Measurements from ENCODE around the gene MAST3. TPM values are rescaled to one million over a fixed set of nuclear protein-coding genes. Genes with fewer than 3 reads are reported as not detected.
A peak's percentile ranks its signal among the peaks of the same experiment; 100 is the strongest.
"Not testable (repeated sequence)": the region's sequence is repeated elsewhere in the genome, so short reads cannot be mapped to it uniquely, and the experiment has no call there.

The MAST3 gene
- total RNA-seq, 1 donor from 2014 or later = 10.7 TPM

GRCh38 chr19:18085702-18086457 lies 11.7 kb upstream of the MAST3 start:
- Mint-ChIP-seq H3K36me3 (ENCODE audit: insufficient read depth) (no peaks in the 10 kb centered on the region), H3K27me3 (peaks cover 8% of the 10 kb centered on the region), H3K9me3 (ENCODE audit: low read depth) (no peaks in the 10 kb centered on the region), H3K4me3 (ENCODE audit: low read depth) (no peak overlapping the region), H3K4me1 (ENCODE audit: low read depth) (no peaks in the 10 kb centered on the region), H3K27ac (no peak overlapping the region)
- no peak for DNase-seq (ENCODE audit: low spot score, unreplicated experiment)
- TF ChIP-seq CTCF (IDR thresholded peaks at IDR 0.05; ENCODE audit: unreplicated experiment) = no peak

GRCh38 chr19:18086590-18087138 lies 10.9 kb upstream of the MAST3 start, which contains the start of gene IL12RB1:
Gene IL12RB1, minus strand, starts transcription at chr19:18086934. Its CDS starts 111 bp downstream, at chr19:18086823.
- no peaks in the 10 kb centered on the region for H3K9me3 Mint-ChIP-seq (ENCODE audit: low read depth)
- no peak within 1 kb of the TSS for H3K4me3 Mint-ChIP-seq (ENCODE audit: low read depth)
- TF ChIP-seq CTCF (IDR thresholded peaks at IDR 0.05; ENCODE audit: unreplicated experiment) = no peak
- no peak within 1 kb of the TSS for H3K27ac Mint-ChIP-seq
- H3K4me1 Mint-ChIP-seq (ENCODE audit: low read depth) = no peaks in the 10 kb centered on the region
- H3K36me3 Mint-ChIP-seq (ENCODE audit: insufficient read depth) = no peaks in the 10 kb centered on the region
- no peak for DNase-seq (ENCODE audit: low spot score, unreplicated experiment)
- H3K27me3 Mint-ChIP-seq = peaks cover 8% of the 10 kb centered on the region

- H3K27ac Mint-ChIP-seq = peak overlapping the region; percentile 13
- DNase-seq (ENCODE audit: low spot score, unreplicated experiment); H3K36me3 Mint-ChIP-seq (ENCODE audit: insufficient read depth); H3K4me3 Mint-ChIP-seq (ENCODE audit: low read depth); H3K9me3 Mint-ChIP-seq (ENCODE audit: low read depth); H3K27me3 Mint-ChIP-seq; H3K4me1 Mint-ChIP-seq (ENCODE audit: low read depth): not testable (repeated sequence)
Observed at GRCh38 chr19:18089096-18089541, 8.5 kb upstream of the MAST3 start.

- Mint-ChIP-seq H3K4me1 (ENCODE audit: low read depth) (no peaks in the 10 kb centered on the region), H3K36me3 (ENCODE audit: insufficient read depth) (no peaks in the 10 kb centered on the region), H3K27me3 (no peaks in the 10 kb centered on the region), H3K9me3 (ENCODE audit: low read depth) (no peaks in the 10 kb centered on the region), H3K4me3 (ENCODE audit: low read depth) (no peak overlapping the region), H3K27ac (no peak overlapping the region)
- no peak for TF ChIP-seq CTCF (IDR thresholded peaks at IDR 0.05; ENCODE audit: unreplicated experiment)
- DNase-seq (ENCODE audit: low spot score, unreplicated experiment) = no peak
Observed at GRCh38 chr19:18089726-18090125, 7.9 kb upstream of the MAST3 start.

GRCh38 chr19:18090545-18091216 lies 6.9 kb upstream of the MAST3 start:
- no peak overlapping the region for H3K4me3 Mint-ChIP-seq (ENCODE audit: low read depth)
- H3K27ac Mint-ChIP-seq = no peak overlapping the region
- H3K36me3 Mint-ChIP-seq (ENCODE audit: insufficient read depth) = no peaks in the 10 kb centered on the region
- peaks cover 5% of the 10 kb centered on the region for H3K27me3 Mint-ChIP-seq
- H3K9me3 Mint-ChIP-seq (ENCODE audit: low read depth) = no peaks in the 10 kb centered on the region
- no peak for TF ChIP-seq CTCF (IDR thresholded peaks at IDR 0.05; ENCODE audit: unreplicated experiment)
- H3K4me1 Mint-ChIP-seq (ENCODE audit: low read depth) = no peaks in the 10 kb centered on the region
- DNase-seq (ENCODE audit: low spot score, unreplicated experiment) = no peak
